NOMO-1 (cell line): ENCODE results near the gene MTCP1.

ENCODE experiments used
- DNase-seq, 2 experiments: peaks; one replicate each; lab custom pipeline; 2025; ENCODE audit not compliant: unreplicated experiment in 2 of 2; lab: John Stamatoyannopoulos, UW

MTCP1 gene

GRCh38 chrX:155070975-155071693 lies at the start of gene MTCP1, which contains the start of the genes BRCC3 and CMC4:
Gene MTCP1 (minus strand): TSS chrX:155071136. CDS start chrX:155066010, 5,126 bp downstream.
Gene BRCC3 (plus strand): TSS chrX:155071508. CDS start chrX:155071528, 20 bp downstream.
Gene CMC4 (minus strand): TSS chrX:155071136. CDS start chrX:155064023, 7,113 bp downstream.
- DNase-seq: peak; percentile 68 to 89

- DNase-seq: no peak
Observed at GRCh38 chrX:155115174-155115819, 44.4 kb upstream of the MTCP1 start.

DNA sequence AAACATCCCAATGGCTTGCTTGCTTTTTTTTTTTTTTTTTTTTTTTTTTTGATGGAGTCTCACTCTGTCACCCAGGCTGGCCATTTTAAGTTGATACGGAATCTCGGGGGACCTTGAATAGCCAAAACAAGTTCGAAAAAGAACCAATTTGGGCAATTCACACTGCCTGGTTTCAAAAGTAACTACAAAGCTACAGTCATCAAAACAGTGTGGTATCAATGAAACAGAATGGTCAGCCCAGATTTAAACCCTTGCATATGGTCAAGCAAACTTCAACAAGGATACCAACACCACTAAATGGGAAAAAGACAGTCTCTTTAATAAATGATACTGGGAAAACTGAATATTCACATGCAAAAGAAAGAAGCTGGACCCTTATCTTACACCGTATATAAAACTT lies 42.2 kb upstream of the MTCP1 start:
- no peak for DNase-seq

GRCh38 chrX:155112171-155112570 lies 41.2 kb upstream of the MTCP1 start:
- DNase-seq: no peak

DNA sequence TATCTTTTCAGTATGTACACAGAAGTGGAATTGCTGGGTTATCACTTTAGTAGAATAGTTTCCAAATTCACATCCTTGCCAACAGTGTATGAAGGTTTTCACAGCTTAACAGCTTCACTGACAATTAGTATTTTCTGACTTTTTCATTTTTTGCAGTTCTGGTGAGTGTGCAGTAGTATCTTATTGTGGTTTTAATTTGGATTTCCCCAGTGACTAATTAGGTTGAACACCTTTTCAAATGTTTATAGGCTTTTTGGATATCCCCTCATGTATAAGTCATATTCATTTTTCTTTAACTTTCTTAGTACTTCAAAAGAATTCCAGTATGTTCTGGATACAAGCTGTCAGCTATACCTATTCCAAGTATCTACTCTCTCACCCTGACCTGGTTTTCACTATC lies 37.5 kb upstream of the MTCP1 start:
- no peak for DNase-seq

DNA sequence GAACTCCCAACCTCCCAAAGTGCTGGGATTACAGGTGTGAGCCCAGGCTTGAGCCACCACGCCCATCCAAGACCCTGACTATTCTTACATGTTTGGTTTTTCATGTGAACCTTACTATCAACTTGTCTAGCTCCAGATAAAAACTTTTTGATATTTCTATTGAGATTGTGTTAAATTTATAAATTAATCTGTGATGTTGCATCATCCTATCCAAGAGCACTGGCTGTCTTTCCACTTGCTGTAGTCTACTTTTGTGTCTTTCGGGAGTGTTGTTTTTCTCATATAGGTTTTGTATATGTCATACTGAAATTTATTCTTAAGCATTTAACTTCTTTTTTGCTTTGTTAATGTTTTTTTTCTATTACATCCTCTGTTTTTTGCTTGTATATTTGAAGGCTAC lies 35.0 kb upstream of the MTCP1 start:
- DNase-seq: no peak

DNA sequence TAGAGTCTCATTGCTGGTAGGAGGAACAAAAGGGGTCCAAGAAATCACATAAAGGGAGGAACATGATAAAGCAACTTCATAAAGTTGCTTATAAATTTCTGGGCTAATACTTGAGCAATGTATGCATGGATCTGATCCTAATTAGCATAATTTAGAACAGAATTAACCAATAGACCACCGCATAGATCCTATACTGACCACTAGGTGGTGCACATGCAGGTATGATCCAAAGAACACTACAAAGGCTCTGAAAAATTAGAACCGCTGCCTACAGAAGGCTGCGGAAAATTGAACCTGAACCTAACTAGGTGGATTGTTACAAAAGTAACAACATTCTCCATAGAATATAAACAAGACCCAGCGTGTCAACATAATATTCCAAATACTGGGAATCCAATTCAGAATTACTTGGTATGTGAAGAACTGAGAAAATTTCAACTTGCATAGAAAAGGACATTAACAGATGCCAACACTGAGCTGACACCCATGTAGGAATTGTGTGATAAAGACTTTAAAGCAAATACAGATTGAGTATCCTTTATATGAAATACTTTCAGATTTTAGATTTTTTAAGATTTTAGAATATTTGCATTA lies 23.6 kb upstream of the MTCP1 start:
- DNase-seq: peak in 1 of 2 experiments; percentile 44

- DNase-seq: no peak
Observed at GRCh38 chrX:155086961-155087735, 16.2 kb upstream of the MTCP1 start.

DNA sequence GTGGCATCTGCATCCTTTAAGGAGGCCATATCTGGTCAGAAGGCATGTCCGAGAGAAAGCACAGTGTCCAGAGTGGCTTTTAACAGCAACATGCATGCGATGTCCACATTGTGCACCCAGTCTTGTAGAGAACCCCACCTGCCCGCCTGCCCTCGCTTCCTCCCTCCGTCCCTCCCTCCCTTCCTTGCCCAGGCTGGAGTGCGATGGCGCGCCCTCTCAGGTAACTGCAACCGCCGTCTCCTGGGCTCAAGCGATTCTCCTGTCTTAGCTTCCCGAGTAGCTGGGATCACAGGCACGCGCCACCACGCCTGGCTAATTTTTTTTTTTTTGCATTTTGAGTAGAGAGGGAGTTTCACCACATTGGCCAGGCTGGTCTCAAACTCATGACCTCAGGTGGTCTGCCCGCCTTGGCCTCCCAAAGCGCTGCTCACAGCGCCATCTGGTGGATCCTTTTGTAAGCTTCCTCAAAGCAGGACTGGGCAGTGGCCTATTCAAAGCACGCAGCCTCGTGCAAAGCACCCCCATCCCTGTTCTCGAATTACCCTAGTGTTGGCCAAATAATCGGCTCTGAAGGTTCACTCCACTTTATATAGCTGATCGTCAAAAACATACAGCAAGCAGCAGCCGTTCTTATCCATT lies 15.4 kb upstream of the MTCP1 start:
- DNase-seq: no peak

GRCh38 chrX:155071694-155072280 lies 851 bp upstream of the MTCP1 start:
- peak in 1 of 2 experiments; percentile 8 for DNase-seq

DNA sequence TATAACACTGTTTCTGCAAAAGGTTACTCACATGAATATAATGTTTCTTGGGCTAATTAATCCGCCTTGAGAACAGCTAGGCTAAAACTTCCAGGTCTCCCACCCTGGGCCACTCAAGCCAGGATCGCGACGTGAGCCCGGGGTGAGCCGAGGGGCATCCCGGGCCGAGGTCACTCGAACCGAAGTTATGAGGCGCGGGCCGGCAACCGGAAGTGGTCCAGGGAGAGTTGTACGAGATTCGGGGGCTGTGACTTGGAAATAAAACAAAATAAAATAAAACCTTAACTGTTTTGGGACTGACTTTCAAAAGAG lies 317 bp downstream of the MTCP1 start:
- no peak for DNase-seq

DNA sequence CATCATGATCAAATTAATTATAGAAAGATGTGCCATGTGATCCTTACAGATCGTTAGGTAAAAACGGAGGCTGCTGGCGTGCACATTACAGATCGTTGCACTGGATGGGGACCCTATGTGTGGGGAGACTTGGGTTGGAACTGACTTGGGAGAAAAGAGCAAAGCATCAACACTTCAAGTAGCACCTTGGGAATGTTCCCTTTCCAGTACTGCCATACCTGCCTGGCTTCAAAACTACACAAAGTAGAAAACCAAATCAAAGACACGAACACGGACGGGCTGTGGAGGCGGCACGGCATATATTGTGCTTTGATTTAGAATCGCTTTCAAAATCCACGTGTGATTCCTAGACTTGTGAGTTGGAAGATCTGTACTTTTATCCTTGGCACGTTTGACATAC lies 898 bp downstream of the MTCP1 start:
- DNase-seq: no peak

GRCh38 chrX:155069414-155069813 lies 1.5 kb downstream of the MTCP1 start:
- DNase-seq: no peak

DNA sequence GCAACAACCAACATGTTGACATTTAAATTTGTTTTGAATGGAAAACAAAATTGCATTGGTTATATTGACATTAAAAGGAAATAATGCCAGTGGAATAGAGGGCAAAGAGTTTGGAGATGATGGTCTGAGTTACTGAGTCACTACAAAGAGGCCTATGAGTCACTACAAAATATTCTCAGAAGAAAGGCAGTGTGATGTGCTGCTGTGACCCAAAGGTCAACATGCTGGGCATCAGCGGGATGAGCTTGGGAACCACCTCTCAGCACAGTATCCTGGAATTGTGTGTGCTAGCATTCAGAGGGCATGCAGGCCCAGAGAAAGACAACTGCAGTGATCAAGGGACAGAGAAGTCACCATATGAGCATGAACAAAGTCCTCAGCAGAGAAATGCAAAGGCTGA lies 2.8 kb downstream of the MTCP1 start:
- no peak for DNase-seq

DNA sequence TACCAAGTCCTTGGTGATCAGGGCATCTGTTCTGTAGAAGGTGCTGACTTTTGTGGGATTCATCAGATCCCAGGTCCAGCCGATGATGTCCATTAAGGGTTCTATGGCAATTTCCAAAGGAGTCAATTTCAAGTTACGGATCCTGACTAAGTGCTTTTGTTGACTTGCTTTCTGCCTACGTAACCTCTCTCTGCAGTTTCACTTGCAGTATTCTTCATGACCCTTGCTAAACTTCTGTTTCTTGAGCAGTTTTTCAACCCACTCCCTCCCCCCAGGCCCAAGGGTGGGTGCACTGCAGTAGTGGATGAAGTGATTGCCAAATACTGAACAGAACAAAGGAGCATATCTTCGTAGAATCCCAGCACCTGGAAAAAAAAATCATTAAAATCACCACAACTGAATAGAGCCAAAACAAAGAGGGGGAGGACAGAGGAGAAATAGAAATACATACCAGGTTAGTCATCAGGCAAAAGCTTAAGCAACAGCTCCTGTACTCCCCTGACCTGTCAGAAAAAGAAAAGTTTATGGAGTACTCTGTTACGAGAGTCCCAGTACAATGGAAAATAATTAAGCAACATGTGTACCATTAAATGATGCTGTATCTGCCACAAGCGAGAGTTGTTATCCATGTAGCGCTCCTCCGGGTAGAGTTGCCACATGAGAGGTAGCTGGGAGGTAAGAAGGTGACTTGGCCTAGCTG lies 5.8 kb downstream of the MTCP1 start:
- DNase-seq: no peak

DNA sequence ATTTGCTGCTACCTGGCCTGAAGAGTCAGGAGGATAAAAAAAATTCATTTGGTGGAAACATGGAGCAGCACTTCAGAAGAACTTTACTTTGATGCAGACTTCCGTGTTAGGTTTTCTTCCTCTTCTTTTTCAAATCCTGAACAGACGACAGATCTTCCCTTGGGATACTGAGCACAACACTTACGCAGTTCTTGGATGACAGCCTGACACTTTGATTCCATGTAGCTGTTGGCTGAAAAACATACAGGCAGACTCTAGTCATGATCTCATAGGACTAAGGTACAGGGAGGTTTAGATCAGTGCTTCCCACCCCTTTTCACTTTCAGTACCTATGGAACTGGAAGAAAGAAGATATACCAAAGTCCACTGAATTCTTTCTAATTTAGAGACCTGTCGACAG lies 9.2 kb downstream of the MTCP1 start:
- DNase-seq: no peak

DNA sequence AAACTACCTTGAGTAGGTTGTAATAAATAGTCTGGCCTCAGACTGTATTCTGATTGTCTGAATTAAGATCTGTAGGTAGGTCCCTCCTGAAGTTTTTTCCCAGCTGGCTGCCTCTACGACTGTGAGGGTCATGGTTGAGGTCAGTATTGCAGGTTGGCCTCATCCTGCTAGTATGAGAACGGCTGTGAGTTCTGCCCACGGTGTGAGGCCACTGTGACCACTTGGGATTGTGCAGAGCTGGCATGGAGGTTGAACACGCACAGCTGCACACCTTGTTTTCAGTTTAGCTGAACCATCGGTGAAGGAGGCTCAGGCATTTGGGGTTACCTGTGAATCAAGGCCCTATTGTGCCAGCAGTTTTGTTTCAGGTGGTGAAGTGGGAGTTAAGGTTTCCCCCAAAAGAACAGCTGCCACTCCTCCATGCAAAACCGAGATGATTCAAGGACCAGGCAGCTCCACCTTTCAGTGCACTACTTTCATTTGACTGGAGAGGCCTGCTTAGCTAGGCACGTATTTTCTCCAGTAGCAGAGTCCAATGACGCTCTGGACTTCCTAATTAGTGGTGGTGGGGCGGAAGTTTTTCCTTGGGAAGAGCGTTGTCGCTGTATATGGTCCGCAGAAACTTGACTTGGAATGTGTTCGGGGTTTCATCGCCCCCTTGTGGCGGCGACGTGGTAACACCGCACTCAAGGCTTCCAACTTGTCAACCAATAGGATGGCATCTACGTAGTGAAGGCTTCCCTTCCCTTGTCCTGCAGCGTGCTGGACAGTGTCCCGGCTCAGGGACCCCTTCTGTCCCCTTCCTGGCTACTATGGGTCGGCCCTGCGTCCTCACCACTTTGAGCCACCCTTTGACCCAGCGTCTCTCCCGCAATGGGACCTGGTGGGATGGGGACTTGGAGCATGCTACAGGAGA lies 13.8 kb downstream of the MTCP1 start:
- DNase-seq: peak; percentile 1 to 4

DNA sequence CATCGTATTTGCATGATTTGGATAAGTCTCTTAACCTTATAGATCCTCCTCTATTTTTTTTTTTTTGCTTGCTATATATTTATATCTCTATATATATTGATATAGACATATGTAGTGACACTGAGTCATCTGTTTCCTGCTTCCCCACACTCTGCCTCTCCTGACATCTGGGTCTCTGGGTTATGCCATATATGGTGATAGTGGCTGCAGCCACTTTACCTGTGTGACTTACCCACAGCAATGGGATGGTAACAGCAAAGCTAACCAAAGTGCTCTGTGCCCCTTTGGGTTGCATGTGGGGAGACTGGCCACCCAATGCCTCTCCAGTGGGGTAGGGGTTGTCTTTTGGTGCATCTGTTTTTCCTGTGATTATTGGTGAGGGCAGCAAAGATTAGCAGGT lies 14.5 kb downstream of the MTCP1 start:
- DNase-seq: no peak

DNA sequence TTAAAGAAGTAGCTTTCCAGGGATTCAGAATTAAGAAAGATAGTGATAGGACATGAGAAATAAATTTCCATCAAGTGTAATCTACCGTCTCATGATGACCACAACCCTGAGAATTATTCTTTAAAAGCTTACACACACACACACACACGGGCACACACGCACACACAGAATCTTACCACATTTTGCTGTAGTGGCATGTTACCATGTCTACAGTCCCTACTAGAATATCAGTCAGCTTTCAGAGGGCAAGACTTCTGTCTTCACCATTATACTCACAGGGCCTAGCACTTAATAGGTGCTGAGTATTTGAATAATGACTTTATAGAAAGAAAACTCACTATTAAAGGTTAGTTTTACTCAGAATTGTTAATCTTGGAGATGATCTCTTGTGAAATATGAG lies 15.4 kb downstream of the MTCP1 start:
- DNase-seq: no peak
